Prostate gland (tissue), 2 donors: ENCODE data around the gene SLC66A2. TPM values are rescaled to one million over a fixed set of nuclear protein-coding genes. Genes with fewer than 3 reads are reported as not detected.

Experiments
- DNase-seq: peaks from one replicate; pipeline ENCODE4 v3.0.0-alpha.2; 2019; ENCODE audit warnings: low spot score
- H3K27ac ChIP-seq, 2 donors: fragments of 200-600 bp; sonication (generic); 2 replicates each; pipeline ENCODE4 v1.5.1; 2017 to 2019
- H3K27me3 ChIP-seq: fragments of 200-600 bp; sonication (generic); replicated peaks from 2 replicates; pipeline ENCODE4 v1.5.1; 2019; ENCODE audit not compliant: insufficient read depth
- H3K36me3 ChIP-seq, 2 donors: fragments of 200-600 bp; sonication (generic); 1 replicate in 1 of 2; 2 replicates in 1 of 2; pipeline versions ENCODE4 v1.5.1 to v1.8.1; 2017 to 2019
- H3K4me1 ChIP-seq: fragments of 200-600 bp; sonication (generic); replicated peaks from 2 replicates; pipeline ENCODE4 v1.5.1; 2019
- H3K4me3 ChIP-seq, 2 donors: fragments of 200-600 bp; sonication (generic); 2 replicates each; pipeline ENCODE4 v1.5.1; 2017 to 2019
- H3K9me3 ChIP-seq: fragments of 200-600 bp; sonication (generic); 2 replicates; pipeline ENCODE4 v1.5.1; 2017
- CTCF ChIP-seq, 4 experiments: fragments of 200-600 bp in 2 of 4; fragments of 450-650 bp in 2 of 4; sonication (generic) in 2 of 4; IDR thresholded peaks; 1 replicate in 3 of 4; 2 replicates in 1 of 4; pipeline ENCODE4 v1.5.1; 2016 to 2019; ENCODE audit warnings: antibody characterized with exemption in 4 of 4, mild to moderate bottlenecking in 2 of 4, moderate library complexity in 2 of 4
- POLR2A ChIP-seq: fragments of 450-650 bp; IDR thresholded peaks from one replicate; pipeline ENCODE4 v1.6.1; 2016; ENCODE audit warnings: antibody characterized with exemption, mild to moderate bottlenecking
- POLR2AphosphoS5 ChIP-seq: sonication (generic); formaldehyde crosslinking; IDR thresholded peaks from one replicate; pipeline ENCODE4 v1.6.1; 2017; ENCODE audit warnings: antibody characterized with exemption
- WGBS: methylation state at CpG from one replicate; pipeline ENCODE4 v1.1.5; 2018; 5-methylcytosine and 5-hydroxymethylcytosine counted together
- intact Hi-C: fragments of 100-400 bp; cut with DNase I; formaldehyde crosslinking; loops from one replicate; pipeline ENCODE4 v1.14.2; 2022
- total RNA-seq, 2 donors: library from RNA; depleted of rRNA; stranded (reverse); fragments of >200 nt; gene quantifications; one replicate each; pipeline ENCODE4 v1.1.0, GENCODE V29; 2016

The SLC66A2 gene
- total RNA-seq, 2 donors from 2014 or later = 37.6 to 74.1 TPM

- Histone ChIP-seq H3K36me3 (no peaks in the 10 kb centered on the region), H3K27ac (no peak overlapping the region), H3K9me3 (no peaks in the 10 kb centered on the region), H3K27me3 (no peaks in the 10 kb centered on the region), H3K4me1 (peaks cover 8% of the 10 kb centered on the region), H3K4me3 (no peak overlapping the region)
- WGBS = 89% methylated on average over 17 of the region's 20 CpGs
- no peak for DNase-seq
- no peak for TF ChIP-seq CTCF (IDR thresholded peaks at IDR 0.05)
- TF ChIP-seq POLR2AphosphoS5 = no peak
- no peak for TF ChIP-seq POLR2A
- intact Hi-C loops = loop anchor here (10.0 kb wide), 1 partner anchor 259 kb away; no protein-coding TSS in a partner anchor
Observed at GRCh38 chr18:79943608-79944125, 7.8 kb downstream of the SLC66A2 start.

- no peaks in the 10 kb centered on the region for H3K27me3 ChIP-seq
- intact Hi-C loops = loop anchor here (10.0 kb wide), 1 partner anchor 258 kb away; no protein-coding TSS in a partner anchor
- H3K36me3 ChIP-seq = no peaks in the 10 kb centered on the region
- no peak overlapping the region for H3K4me3 ChIP-seq
- TF ChIP-seq POLR2A (no peak), CTCF (IDR thresholded peaks at IDR 0.05) (no peak), POLR2AphosphoS5 (no peak)
- H3K4me1 ChIP-seq = peaks cover 8% of the 10 kb centered on the region
- no peak for DNase-seq
- 80% methylated on average over 31 of the region's 31 CpGs for WGBS
- H3K27ac ChIP-seq = peak overlapping the region in 1 of 2 donors; percentile 31
- H3K9me3 ChIP-seq = no peaks in the 10 kb centered on the region
Observed at GRCh38 chr18:79942786-79943607, 8.5 kb downstream of the SLC66A2 start.

GRCh38 chr18:79942211-79942610 is 9.2 kb downstream of the SLC66A2 start:
- Histone ChIP-seq H3K4me1 (peaks cover 3% of the 10 kb centered on the region), H3K9me3 (no peaks in the 10 kb centered on the region), H3K27me3 (no peaks in the 10 kb centered on the region), H3K27ac (peak overlapping the region in 1 of 2 donors; percentile 31), H3K4me3 (no peak overlapping the region), H3K36me3 (no peaks in the 10 kb centered on the region)
- no peak for DNase-seq
- no peak for TF ChIP-seq POLR2AphosphoS5
- no peak for TF ChIP-seq POLR2A
- WGBS = 71% methylated on average over 7 of the region's 7 CpGs
- intact Hi-C loops = loop anchor here (10.0 kb wide), 1 partner anchor 257 kb away; no protein-coding TSS in a partner anchor

GRCh38 chr18:79941473-79942119 is 9.9 kb downstream of the SLC66A2 start:
- WGBS = 49% methylated on average over 16 of the region's 16 CpGs
- H3K4me3 ChIP-seq = no peak overlapping the region
- TF ChIP-seq POLR2A (no peak), CTCF (IDR thresholded peaks at IDR 0.05) (no peak), POLR2AphosphoS5 (peak; percentile 36)
- H3K27me3 ChIP-seq = no peaks in the 10 kb centered on the region
- no peaks in the 10 kb centered on the region for H3K36me3 ChIP-seq
- no peaks in the 10 kb centered on the region for H3K9me3 ChIP-seq
- no peak overlapping the region for H3K27ac ChIP-seq
- peaks cover 3% of the 10 kb centered on the region for H3K4me1 ChIP-seq
- intact Hi-C loops = loop anchor here (10.0 kb wide), 1 partner anchor 257 kb away; no protein-coding TSS in a partner anchor
- no peak for DNase-seq

- WGBS = 66% methylated on average over 17 of the region's 17 CpGs
- no peaks in the 10 kb centered on the region for H3K36me3 ChIP-seq
- no peak overlapping the region for H3K4me3 ChIP-seq
- TF ChIP-seq POLR2A = no peak
- TF ChIP-seq CTCF (IDR thresholded peaks at IDR 0.05) = no peak
- no peak for TF ChIP-seq POLR2AphosphoS5
- H3K9me3 ChIP-seq = no peaks in the 10 kb centered on the region
- no peak overlapping the region for H3K27ac ChIP-seq
- DNase-seq = no peak
- no peaks in the 10 kb centered on the region for H3K27me3 ChIP-seq
- H3K4me1 ChIP-seq = peaks cover 3% of the 10 kb centered on the region
- intact Hi-C loops = loop anchor here (10.0 kb wide), 1 partner anchor 256 kb away; no protein-coding TSS in a partner anchor
Observed at GRCh38 chr18:79940814-79941472, 10.5 kb downstream of the SLC66A2 start.
